K562 (cell line): ENCODE measurements around the gene ZBTB46. TPM values are rescaled to one million over a fixed set of nuclear protein-coding genes. Genes with fewer than 3 reads are reported as not detected.

ENCODE experiments used
- CBX3 ChIP-seq, 2 experiments: IDR thresholded peaks; 1 replicate in 1 of 2; 2 replicates in 1 of 2; pipeline ENCODE4 v1.6.1; 2012; ENCODE audit warnings: inconsistent platforms in 2 of 2, low read length in 2 of 2, borderline replicate concordance in 1 of 2, control low read depth in 1 of 2
- E2F5 ChIP-seq: sonication (generic); formaldehyde crosslinking; IDR thresholded peaks from 2 replicates; pipeline ENCODE4 v1.8.0; 2022; ENCODE audit warnings: mild to moderate bottlenecking, missing genetic modification reagents
- GATAD2A ChIP-seq: fragments of 450-650 bp; IDR thresholded peaks from 2 replicates; pipeline ENCODE4 v1.6.1; 2017
- HCFC1 ChIP-seq: IDR thresholded peaks from 2 replicates; pipeline ENCODE4 v1.6.1; 2012; ENCODE audit warnings: low read depth, low read length, improper control_type of control experiment
- MCM2 ChIP-seq: fragments of 450-650 bp; IDR thresholded peaks from 2 replicates; pipeline ENCODE4 v1.6.1; 2017; ENCODE audit warnings: low read depth, mild to moderate bottlenecking
- MNT ChIP-seq, 2 experiments: fragments of 450-650 bp; conservative IDR thresholded peaks; 2 replicates each; pipeline ENCODE4 v1.6.1; 2017; ENCODE audit warnings: mild to moderate bottlenecking in 2 of 2, moderate library complexity in 2 of 2
- NFE2 ChIP-seq: IDR thresholded peaks from 2 replicates; pipeline ENCODE4 v1.6.1; 2014; ENCODE audit warnings: antibody characterized with exemption, low read depth
- NFXL1 ChIP-seq: fragments of 450-650 bp; formaldehyde crosslinking; IDR thresholded peaks from 2 replicates; pipeline ENCODE4 v1.4.0; 2021; ENCODE audit warnings: mild to moderate bottlenecking
- NR4A1 ChIP-seq, 2 experiments: fragments of 250-450 bp in 1 of 2; fragments of 450-650 bp in 1 of 2; sonication (Bioruptor Pico) in 1 of 2; IDR thresholded peaks; 2 replicates each; pipeline versions ENCODE4 v1.4.0 to v1.6.1; 2016 to 2020; ENCODE audit warnings: mild to moderate bottlenecking in 2 of 2, missing compliant biosample characterization in 1 of 2, missing genetic modification characterization in 1 of 2, moderate library complexity in 1 of 2
- NRF1 ChIP-seq, 2 experiments: fragments of 450-650 bp; IDR thresholded peaks in 1 of 2; conservative IDR thresholded peaks in 1 of 2; 2 replicates each; pipeline ENCODE4 v1.6.1; 2014; ENCODE audit warnings: mild to moderate bottlenecking in 2 of 2
- SOX6 ChIP-seq: fragments of 450-650 bp; IDR thresholded peaks from 2 replicates; pipeline ENCODE4 v1.6.1; 2014; ENCODE audit warnings: mild to moderate bottlenecking
- ZNF707 ChIP-seq: fragments of 250-450 bp; sonication (Bioruptor Pico); conservative IDR thresholded peaks from 2 replicates; pipeline ENCODE4 v1.8.0; 2022; ENCODE audit warnings: inconsistent platforms, mild to moderate bottlenecking, moderate library complexity
- polyA plus RNA-seq, 8 experiments: library from polyadenylated mRNA; depleted of rRNA in 4 of 8; stranded (reverse) in 5 of 8; unstranded in 3 of 8; fragments of >200 nt; fragmentation: Nextera tagmentation in 2 of 8; fragmentation: Illumina TruSeq in 1 of 8; extraction: Ambion mirVana in 2 of 8; extraction: Trizol in 1 of 8; gene quantifications; 2 replicates each; pipeline versions ENCODE4 v1.2.1 to v1.2.3, GENCODE V29; 2011 to 2014; ENCODE audit warnings: inconsistent platforms in 1 of 8, missing spikeins in 1 of 8
- total RNA-seq, 7 experiments: library from RNA; depleted of rRNA in 6 of 7; stranded (reverse); fragments of >200 nt in 6 of 7; fragmentation: Illumina TruSeq in 2 of 7; extraction: Trizol in 2 of 7; gene quantifications; 2 replicates each; pipeline versions ENCODE4 v1.2.1 to v1.2.3, GENCODE V29; 2011 to 2021; ENCODE audit warnings: low replicate concordance in 1 of 7
- TF ChIP-seq, protein P1 (sequence below), 2 experiments: fragments of 450-650 bp in 1 of 2; sonication (generic) in 1 of 2; formaldehyde crosslinking in 1 of 2; IDR thresholded peaks in 1 of 2; conservative IDR thresholded peaks in 1 of 2; 2 replicates each; pipeline versions ENCODE4 v1.6.1 to v1.8.1; 2016 to 2023; ENCODE audit warnings: mild to moderate bottlenecking in 2 of 2, moderate library complexity in 2 of 2, inconsistent platforms in 1 of 2, missing genetic modification reagents in 1 of 2
- TF ChIP-seq, protein P2 (sequence below): fragments of 250-450 bp; sonication (Bioruptor Pico); IDR thresholded peaks from 2 replicates; pipeline ENCODE4 v1.9.0; 2021; ENCODE audit warnings: mild to moderate bottlenecking
- TF ChIP-seq, protein P3 (sequence below): sonication (generic); formaldehyde crosslinking; IDR thresholded peaks from 2 replicates; pipeline ENCODE4 v1.4.0; 2020; ENCODE audit warnings: mild to moderate bottlenecking, missing genetic modification reagents
- TF ChIP-seq, protein P4 (sequence below), 2 experiments: fragments of 200-800 bp in 1 of 2; sonication (Bioruptor generic) in 1 of 2; sonication (generic) in 1 of 2; formaldehyde crosslinking in 1 of 2; IDR thresholded peaks in 1 of 2; conservative IDR thresholded peaks in 1 of 2; 2 replicates each; pipeline versions ENCODE4 v1.5.0 to v1.6.1; 2016 to 2020; ENCODE audit warnings: missing compliant biosample characterization in 1 of 2, missing genetic modification characterization in 1 of 2, missing genetic modification reagents in 1 of 2

The ZBTB46 gene
- total and polyA plus RNA-seq, 9 of the 15 experiments (the other 6 are each of a cell fraction or from before 2014, with no cell fraction given), result 0.29 to 4.1 (median 1.1) TPM

GRCh38 chr20:63707558-63708300 is 123.3 kb downstream of the ZBTB46 start, which contains the start of the genes ARFRP1 and ZGPAT (continued):
- peak; percentile 38 to 80; a peak in 3 of 4 replicates for TF ChIP-seq MNT (conservative IDR thresholded peaks at IDR 0.05)
- TF ChIP-seq SOX6, result peak; percentile 28; the same call in 1 of the 2 replicates
- no peak for TF ChIP-seq MCM2
- TF ChIP-seq HCFC1, result peak; percentile 84
- TF ChIP-seq NFXL1, result 0 out of 2 replicates have a peak, but pooled peaks have one; percentile 11
- TF ChIP-seq NFE2, result no peak
- TF ChIP-seq, protein P1, sequence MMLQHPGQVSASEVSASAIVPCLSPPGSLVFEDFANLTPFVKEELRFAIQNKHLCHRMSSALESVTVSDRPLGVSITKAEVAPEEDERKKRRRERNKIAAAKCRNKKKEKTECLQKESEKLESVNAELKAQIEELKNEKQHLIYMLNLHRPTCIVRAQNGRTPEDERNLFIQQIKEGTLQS (IDR thresholded peaks at IDR 0.05), result no peak
- TF ChIP-seq, protein P1 (CRISPR knock-in tag; conservative IDR thresholded peaks at IDR 0.05), result no peak
- 0 out of 2 replicates have a peak, but pooled peaks have one; percentile 76 for TF ChIP-seq E2F5 (CRISPR knock-in tag)
- TF ChIP-seq, protein P2, sequence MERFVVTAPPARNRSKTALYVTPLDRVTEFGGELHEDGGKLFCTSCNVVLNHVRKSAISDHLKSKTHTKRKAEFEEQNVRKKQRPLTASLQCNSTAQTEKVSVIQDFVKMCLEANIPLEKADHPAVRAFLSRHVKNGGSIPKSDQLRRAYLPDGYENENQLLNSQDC (CRISPR knock-in tag), result no peak
- TF ChIP-seq, protein P3, sequence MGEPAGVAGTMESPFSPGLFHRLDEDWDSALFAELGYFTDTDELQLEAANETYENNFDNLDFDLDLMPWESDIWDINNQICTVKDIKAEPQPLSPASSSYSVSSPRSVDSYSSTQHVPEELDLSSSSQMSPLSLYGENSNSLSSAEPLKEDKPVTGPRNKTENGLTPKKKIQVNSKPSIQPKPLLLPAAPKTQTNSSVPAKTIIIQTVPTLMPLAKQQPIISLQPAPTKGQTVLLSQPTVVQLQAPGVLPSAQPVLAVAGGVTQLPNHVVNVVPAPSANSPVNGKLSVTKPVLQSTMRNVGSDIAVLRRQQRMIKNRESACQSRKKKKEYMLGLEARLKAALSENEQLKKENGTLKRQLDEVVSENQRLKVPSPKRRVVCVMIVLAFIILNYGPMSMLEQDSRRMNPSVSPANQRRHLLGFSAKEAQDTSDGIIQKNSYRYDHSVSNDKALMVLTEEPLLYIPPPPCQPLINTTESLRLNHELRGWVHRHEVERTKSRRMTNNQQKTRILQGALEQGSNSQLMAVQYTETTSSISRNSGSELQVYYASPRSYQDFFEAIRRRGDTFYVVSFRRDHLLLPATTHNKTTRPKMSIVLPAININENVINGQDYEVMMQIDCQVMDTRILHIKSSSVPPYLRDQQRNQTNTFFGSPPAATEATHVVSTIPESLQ (CRISPR knock-in tag), result peak; percentile 73; the same call in 1 of the 2 replicates
- peak in 1 of 2 experiments; percentile 47; a peak in 2 of 4 replicates for TF ChIP-seq NRF1 (conservative IDR thresholded peaks at IDR 0.05 in 1 of 2, IDR thresholded peaks at IDR 0.05 in 1 of 2)
- TF ChIP-seq CBX3 (IDR thresholded peaks at IDR 0.05; ENCODE audit: borderline replicate concordance in 1 of 2, low read length in 2 of 2), result peak in 1 of 2 experiments; percentile 48; a peak in 1 of 3 replicates
- no peak for TF ChIP-seq GATAD2A
- TF ChIP-seq NR4A1 (CRISPR knock-in tag; IDR thresholded peaks at IDR 0.05), result 0 out of 2 replicates have a peak, but pooled peaks have one; percentile 46
- TF ChIP-seq NR4A1 (tag; IDR thresholded peaks at IDR 0.05), result peak; percentile 84
- TF ChIP-seq, protein P4, sequence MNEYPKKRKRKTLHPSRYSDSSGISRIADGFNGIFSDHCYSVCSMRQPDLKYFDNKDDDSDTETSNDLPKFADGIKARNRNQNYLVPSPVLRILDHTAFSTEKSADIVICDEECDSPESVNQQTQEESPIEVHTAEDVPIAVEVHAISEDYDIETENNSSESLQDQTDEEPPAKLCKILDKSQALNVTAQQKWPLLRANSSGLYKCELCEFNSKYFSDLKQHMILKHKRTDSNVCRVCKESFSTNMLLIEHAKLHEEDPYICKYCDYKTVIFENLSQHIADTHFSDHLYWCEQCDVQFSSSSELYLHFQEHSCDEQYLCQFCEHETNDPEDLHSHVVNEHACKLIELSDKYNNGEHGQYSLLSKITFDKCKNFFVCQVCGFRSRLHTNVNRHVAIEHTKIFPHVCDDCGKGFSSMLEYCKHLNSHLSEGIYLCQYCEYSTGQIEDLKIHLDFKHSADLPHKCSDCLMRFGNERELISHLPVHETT (CRISPR knock-in tag; conservative IDR thresholded peaks at IDR 0.05 in 1 of 2, IDR thresholded peaks at IDR 0.05 in 1 of 2), result peak; percentile 48 to 98; a peak in 2 of 4 replicates
- no peak for TF ChIP-seq ZNF707 (CRISPR knock-in tag)
